GM23248 (cell line): ENCODE results near the gene RTP4.

Source experiments
- EZH2 ChIP-seq: fragments of 200-600 bp; sonication (generic); IDR thresholded peaks from 2 replicates; pipeline ENCODE4 v1.6.1; 2018; ENCODE audit warnings: antibody characterized with exemption, mild to moderate bottlenecking; ENCODE audit not compliant: insufficient read depth, poor library complexity, severe bottlenecking
- EZH2phosphoT487 ChIP-seq: fragments of 200-600 bp; sonication (generic); IDR thresholded peaks from 2 replicates; pipeline ENCODE4 v1.6.1; 2018; ENCODE audit warnings: antibody characterized with exemption, moderate library complexity, mild to moderate bottlenecking, low read depth; ENCODE audit not compliant: insufficient read depth

DNA sequence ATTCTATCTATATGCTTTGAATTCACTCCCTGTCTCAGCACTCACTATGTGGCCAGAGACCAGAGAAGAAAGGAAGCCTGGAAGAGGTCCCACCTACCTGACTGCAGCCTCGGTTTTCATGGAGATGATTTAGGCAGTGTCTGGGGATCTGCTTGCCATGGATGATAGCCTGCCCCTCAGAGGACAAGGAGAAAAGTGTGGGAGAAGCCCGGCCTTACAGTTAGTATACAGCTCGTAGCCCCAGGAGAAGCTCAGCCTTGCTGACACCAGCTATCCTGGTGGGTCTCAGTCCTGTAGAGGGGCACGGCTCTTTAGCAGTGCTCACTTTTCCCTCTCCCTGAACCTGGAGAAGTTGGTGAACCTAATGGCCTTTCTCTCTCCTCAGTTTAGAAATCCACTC is 25.9 kb upstream of the RTP4 start:
- TF ChIP-seq EZH2 (no peak), EZH2phosphoT487 (no peak)
